GM18909 (cell line): ENCODE results near the gene ACOT11.

Experiments used
- ATAC-seq: cut with Tn5 transposase; IDR thresholded peaks from one replicate; pipeline ENCODE4 v1.9.1; 2021; ENCODE audit warnings: mild to moderate bottlenecking; ENCODE audit not compliant: unreplicated experiment, poor library complexity

The ACOT11 gene

DNA sequence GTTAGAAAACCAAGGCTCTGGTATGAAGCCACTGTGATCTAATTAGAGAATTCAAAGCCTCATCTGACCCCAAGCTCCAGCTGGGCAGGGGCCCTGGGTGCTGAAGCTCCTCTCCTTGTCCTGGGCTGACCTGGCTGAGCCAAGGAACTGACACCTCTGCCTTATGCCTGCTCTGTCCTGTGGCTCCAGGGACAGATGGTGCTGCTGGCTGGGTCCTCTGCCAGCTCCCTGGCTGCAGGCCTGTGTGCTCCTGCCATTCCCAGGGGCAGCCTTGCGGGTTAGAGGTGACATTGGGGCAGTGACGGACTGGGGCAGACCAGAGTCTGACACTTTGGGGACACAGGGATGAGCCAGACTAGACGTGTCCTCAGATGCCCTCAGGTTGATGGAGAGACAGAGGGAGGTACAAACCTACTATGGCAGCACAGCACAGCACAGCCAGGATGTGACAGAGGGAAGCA lies 11.8 kb downstream of the ACOT11 start:
- no peak for ATAC-seq

- ATAC-seq, result no peak
Observed at GRCh38 chr1:54564312-54565112, 16.5 kb downstream of the ACOT11 start.

- no peak for ATAC-seq
Observed at GRCh38 chr1:54565113-54565501, 17.1 kb downstream of the ACOT11 start.

DNA sequence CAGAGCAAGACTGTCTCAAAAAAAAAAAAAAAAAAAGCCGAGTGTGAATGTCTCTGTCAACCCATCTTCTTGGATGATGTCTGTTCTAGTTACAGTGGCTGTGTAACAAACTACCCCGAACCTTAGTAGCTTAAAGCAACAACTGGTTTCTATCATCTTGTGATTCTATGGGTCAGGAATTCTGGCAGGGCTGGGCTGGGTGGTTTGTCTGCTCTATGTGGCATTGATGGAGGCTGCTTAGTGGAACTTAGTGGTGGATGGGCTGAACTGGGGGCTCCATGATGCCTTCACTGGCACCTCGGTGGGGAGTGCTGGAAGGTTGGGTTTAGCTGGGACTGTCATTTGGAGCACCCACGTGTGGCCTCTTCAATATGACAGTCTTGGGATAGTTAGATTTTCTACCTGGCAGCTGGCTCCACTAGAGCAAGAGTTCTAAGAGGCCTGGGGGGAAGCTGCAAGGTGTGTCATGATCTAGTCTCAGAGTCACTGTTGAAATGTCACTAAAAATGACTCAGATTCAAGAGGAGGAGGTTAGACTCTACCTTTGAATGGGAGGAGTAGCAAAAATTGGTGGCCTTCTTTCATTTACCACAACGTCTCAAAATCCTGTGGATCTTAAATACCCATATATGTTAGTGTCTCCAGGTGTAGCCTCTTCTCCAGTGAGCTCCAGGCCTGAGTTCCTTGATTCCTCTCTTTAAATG lies 18.6 kb downstream of the ACOT11 start:
- ATAC-seq, result no peak

GRCh38 chr1:54567961-54568360 lies 19.9 kb downstream of the ACOT11 start:
- no peak for ATAC-seq

GRCh38 chr1:54569339-54569738 lies 21.3 kb downstream of the ACOT11 start:
- ATAC-seq, result no peak

DNA sequence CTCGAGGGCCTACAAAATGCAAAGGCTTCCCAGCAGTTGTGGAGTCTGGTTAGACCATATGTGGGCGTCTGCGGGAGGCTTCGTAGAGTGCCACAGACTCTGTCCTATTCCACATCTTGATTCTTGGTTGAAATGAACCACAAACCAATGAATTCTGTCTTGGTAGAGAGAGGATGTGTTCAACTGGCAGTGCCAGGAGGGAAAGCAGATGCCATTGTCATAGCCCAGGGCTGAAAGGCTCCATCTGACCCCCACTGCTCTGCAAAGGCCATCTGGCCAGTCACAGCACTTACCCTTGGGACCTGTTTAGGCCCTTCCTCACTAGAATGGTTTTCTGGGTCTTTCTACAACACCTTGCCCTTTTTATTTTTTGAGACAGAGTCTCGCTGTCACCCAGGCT lies 22.1 kb downstream of the ACOT11 start:
- no peak for ATAC-seq

DNA sequence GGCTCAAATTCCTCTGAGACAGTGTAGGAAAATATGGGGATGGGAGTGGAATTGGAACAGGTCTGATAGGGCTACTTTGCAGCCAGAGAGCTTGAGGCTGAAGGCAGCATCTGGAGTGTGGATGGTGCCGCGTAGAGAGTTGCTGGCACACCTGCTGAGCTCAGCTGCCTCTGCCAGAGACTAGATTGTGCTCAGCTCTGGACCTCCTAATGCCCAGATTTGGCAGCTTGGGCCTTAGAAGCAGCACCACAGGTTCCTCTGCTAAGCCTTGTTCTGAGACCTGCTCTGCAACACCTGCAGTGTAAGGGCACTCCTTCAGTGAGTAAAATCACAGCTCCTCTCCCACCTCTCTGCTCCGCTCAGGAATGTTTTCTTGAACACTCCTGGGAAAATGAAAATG lies 23.3 kb downstream of the ACOT11 start:
- ATAC-seq, result no peak

GRCh38 chr1:54571803-54572541 lies 23.9 kb downstream of the ACOT11 start:
- ATAC-seq, result no peak

GRCh38 chr1:54572542-54572850 lies 24.5 kb downstream of the ACOT11 start:
- ATAC-seq, result no peak

- no peak for ATAC-seq
Observed at GRCh38 chr1:54574158-54574778, 26.2 kb downstream of the ACOT11 start.

- ATAC-seq, result no peak
Observed at GRCh38 chr1:54575161-54575560, 27.1 kb downstream of the ACOT11 start.

GRCh38 chr1:54575605-54576290 lies 27.7 kb downstream of the ACOT11 start:
- no peak for ATAC-seq

DNA sequence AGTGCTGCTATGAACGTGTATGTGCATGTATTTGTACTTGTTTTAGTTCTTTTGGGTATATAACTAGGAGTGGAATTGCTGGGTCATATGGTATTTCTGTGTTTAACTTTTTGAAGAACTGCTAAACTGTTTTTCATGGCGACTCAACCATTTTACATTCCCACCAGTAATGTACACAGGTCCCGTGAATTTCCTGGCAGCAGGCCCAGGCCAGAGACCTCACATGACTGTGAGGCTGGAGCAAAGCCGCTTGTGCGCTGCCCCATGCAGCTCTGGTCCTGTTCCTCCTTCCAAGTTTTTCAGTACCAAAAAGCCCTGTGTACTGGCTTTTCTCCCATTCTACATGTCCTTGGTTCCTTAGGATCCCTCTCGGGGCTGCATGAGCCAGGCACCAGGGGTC lies 29.6 kb downstream of the ACOT11 start:
- ATAC-seq, result no peak

DNA sequence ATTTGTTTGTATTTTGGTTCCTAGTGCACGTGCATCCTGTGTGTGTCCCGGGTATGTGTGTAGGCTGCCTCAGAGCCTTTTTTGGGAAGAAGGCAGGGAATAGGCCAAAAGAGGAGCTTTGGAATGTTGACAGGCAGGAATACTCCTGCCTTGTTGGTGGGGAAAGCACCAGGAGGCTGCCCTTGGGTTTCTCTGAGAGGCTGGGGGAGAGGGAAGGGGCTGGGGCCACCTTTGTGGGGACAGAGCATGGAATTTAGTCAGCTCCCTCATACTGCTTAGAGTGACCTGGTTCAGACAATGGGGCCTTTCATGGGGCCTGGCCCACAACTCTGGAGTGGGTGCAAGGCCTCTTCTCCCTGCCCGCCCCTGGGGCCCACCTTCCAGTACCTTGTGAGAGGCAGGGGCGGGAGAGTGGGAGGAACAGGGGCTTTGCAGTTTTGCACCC lies 31.3 kb downstream of the ACOT11 start:
- ATAC-seq, result no peak

GRCh38 chr1:54580856-54581550 lies 33.0 kb downstream of the ACOT11 start:
- ATAC-seq, result no peak

- no peak for ATAC-seq
Observed at GRCh38 chr1:54581621-54582035, 33.6 kb downstream of the ACOT11 start.

DNA sequence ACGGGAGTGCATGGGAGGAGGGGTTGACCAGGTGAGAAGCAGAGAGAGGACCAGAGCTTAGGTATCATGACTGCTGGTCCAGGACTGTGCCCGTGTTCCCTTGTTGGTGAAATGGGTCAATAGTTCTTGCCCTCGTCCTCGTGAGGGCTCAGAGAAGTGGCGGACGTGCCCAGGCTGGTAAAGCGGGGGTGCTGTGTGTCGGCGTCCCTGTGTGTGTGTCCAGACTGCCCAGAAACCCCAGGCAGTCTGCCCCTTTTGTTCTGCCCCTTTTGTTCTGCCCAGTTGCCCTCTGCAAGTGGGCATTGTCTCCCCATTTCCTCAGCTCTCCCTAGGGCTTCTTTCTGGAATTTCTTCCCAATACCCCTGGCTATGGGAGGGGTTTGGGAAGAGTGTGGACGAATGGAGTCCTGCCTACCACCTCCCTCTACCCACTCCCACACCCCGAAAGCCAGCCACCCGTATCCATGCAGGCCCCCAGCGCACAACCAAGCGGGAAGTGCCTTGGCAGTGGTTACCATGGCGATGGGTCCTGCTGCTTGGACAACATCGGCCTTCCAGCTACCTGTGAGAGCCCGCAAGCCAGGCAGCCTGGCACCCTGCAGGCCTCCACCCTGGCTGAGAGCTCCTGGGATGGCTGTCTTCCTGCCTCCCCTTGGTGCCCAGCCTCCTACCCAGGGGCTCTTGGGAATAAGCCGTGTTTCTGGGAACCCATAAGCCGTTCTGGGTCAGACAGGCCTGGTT lies 34.7 kb downstream of the ACOT11 start:
- no peak for ATAC-seq

GRCh38 chr1:54583307-54583686 lies 35.3 kb downstream of the ACOT11 start:
- ATAC-seq, result no peak
